ENCODE results near the gene BCAR1. TPM values are rescaled to one million over a fixed set of nuclear protein-coding genes. Genes with fewer than 3 reads are reported as not detected.

BCAR1 gene
- polyA plus RNA-seq, 1 donor (not counting 4 experiments of a cell fraction or from before 2014, with no cell fraction given), result 17.8 TPM

GRCh38 chr16:75256059-75256571 lies 4.7 kb upstream of the BCAR1 start:
- Histone ChIP-seq H3K4me2 (ENCODE audit: control insufficient read depth, extremely low read depth, insufficient read depth, low read depth, low read length) (no peak overlapping the region), H3K27me3 (ENCODE audit: control insufficient read depth, extremely low read depth, insufficient read depth, low read length) (no peaks in the 10 kb centered on the region), H3K27ac (ENCODE audit: control insufficient read depth, insufficient read depth, low read length) (no peak overlapping the region), H3K4me3 (ENCODE audit: control insufficient read depth in 2 of 3, extremely low read depth in 1 of 3, insufficient read depth in 2 of 3, low read depth in 1 of 3, low read length in 3 of 3) (no peak overlapping the region), H3K9me1 (ENCODE audit: control insufficient read depth, extremely low read depth, insufficient read depth, low read length) (peaks cover 8% of the 10 kb centered on the region), H3K9me3 (ENCODE audit: control insufficient read depth, low read depth, low read length) (no peaks in the 10 kb centered on the region), H3K79me2 (ENCODE audit: control insufficient read depth, insufficient read depth, low read length) (peaks cover 90% of the 10 kb centered on the region), H3K4me1 (ENCODE audit: control insufficient read depth, extremely low read depth, insufficient read depth, low read length) (peaks cover 63% of the 10 kb centered on the region), H2AFZ (ENCODE audit: control insufficient read depth, low read length) (no peak overlapping the region), H3K9ac (ENCODE audit: control insufficient read depth, extremely low read depth, insufficient read depth, low read length) (no peak overlapping the region), H4K20me1 (ENCODE audit: control insufficient read depth, extremely low read depth, insufficient read depth, low read length) (peaks cover 24% of the 10 kb centered on the region), H3K36me3 (ENCODE audit: control insufficient read depth in 2 of 2, extremely low read depth in 1 of 2, insufficient read depth in 2 of 2, low read length in 2 of 2) (peaks cover 1 to 6% of the 10 kb centered on the region in 2 experiments)
- dilution Hi-C loops (cut with MboI; ENCODE audit: extremely low pct_ligation_motif_present, low sequenced_read_pairs), result no loop called here
- DNase-seq (ENCODE audit: low read depth, low spot score) (no peak), FAIRE-seq (no peak)
- TF ChIP-seq, protein P1, sequence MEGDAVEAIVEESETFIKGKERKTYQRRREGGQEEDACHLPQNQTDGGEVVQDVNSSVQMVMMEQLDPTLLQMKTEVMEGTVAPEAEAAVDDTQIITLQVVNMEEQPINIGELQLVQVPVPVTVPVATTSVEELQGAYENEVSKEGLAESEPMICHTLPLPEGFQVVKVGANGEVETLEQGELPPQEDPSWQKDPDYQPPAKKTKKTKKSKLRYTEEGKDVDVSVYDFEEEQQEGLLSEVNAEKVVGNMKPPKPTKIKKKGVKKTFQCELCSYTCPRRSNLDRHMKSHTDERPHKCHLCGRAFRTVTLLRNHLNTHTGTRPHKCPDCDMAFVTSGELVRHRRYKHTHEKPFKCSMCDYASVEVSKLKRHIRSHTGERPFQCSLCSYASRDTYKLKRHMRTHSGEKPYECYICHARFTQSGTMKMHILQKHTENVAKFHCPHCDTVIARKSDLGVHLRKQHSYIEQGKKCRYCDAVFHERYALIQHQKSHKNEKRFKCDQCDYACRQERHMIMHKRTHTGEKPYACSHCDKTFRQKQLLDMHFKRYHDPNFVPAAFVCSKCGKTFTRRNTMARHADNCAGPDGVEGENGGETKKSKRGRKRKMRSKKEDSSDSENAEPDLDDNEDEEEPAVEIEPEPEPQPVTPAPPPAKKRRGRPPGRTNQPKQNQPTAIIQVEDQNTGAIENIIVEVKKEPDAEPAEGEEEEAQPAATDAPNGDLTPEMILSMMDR (optimal IDR thresholded peaks at IDR 0.05 in 1 of 3, IDR thresholded peaks at IDR 0.05 in 1 of 3, conservative IDR thresholded peaks at IDR 0.05 in 1 of 3; ENCODE audit: extremely low read depth in 1 of 3, insufficient read depth in 2 of 3, low read length in 3 of 3), result no peak
- TF ChIP-seq EZH2 (IDR thresholded peaks at IDR 0.05; ENCODE audit: low read length), result no peak

- H2AFZ ChIP-seq (ENCODE audit: control insufficient read depth, low read length), result no peak overlapping the region
- H4K20me1 ChIP-seq (ENCODE audit: control insufficient read depth, extremely low read depth, insufficient read depth, low read length), result peaks cover 24% of the 10 kb centered on the region
- dilution Hi-C loops (cut with MboI; ENCODE audit: extremely low pct_ligation_motif_present, low sequenced_read_pairs), result no loop called here
- H3K4me2 ChIP-seq (ENCODE audit: control insufficient read depth, extremely low read depth, insufficient read depth, low read depth, low read length), result peak overlapping the region; percentile 35
- peaks cover 0 to 6% of the 10 kb centered on the region in 2 experiments for H3K36me3 ChIP-seq (ENCODE audit: control insufficient read depth in 2 of 2, extremely low read depth in 1 of 2, insufficient read depth in 2 of 2, low read length in 2 of 2)
- no peaks in the 10 kb centered on the region for H3K27me3 ChIP-seq (ENCODE audit: control insufficient read depth, extremely low read depth, insufficient read depth, low read length)
- peak overlapping the region; percentile 25 for H3K9ac ChIP-seq (ENCODE audit: control insufficient read depth, extremely low read depth, insufficient read depth, low read length)
- no peak overlapping the region for H3K27ac ChIP-seq (ENCODE audit: control insufficient read depth, insufficient read depth, low read length)
- DNase-seq (ENCODE audit: low read depth, low spot score) (peak; percentile 92), FAIRE-seq (peak; percentile 74)
- no peaks in the 10 kb centered on the region for H3K9me3 ChIP-seq (ENCODE audit: control insufficient read depth, low read depth, low read length)
- peaks cover 92% of the 10 kb centered on the region for H3K79me2 ChIP-seq (ENCODE audit: control insufficient read depth, insufficient read depth, low read length)
- TF ChIP-seq, protein P1 (optimal IDR thresholded peaks at IDR 0.05 in 1 of 3, IDR thresholded peaks at IDR 0.05 in 1 of 3, conservative IDR thresholded peaks at IDR 0.05 in 1 of 3; ENCODE audit: extremely low read depth in 1 of 3, insufficient read depth in 2 of 3, low read length in 3 of 3), result no peak
- no peak for TF ChIP-seq EZH2 (IDR thresholded peaks at IDR 0.05; ENCODE audit: low read length)
- peaks cover 71% of the 10 kb centered on the region for H3K4me1 ChIP-seq (ENCODE audit: control insufficient read depth, extremely low read depth, insufficient read depth, low read length)
- H3K9me1 ChIP-seq (ENCODE audit: control insufficient read depth, extremely low read depth, insufficient read depth, low read length), result peaks cover 7% of the 10 kb centered on the region
- H3K4me3 ChIP-seq (ENCODE audit: control insufficient read depth in 2 of 3, extremely low read depth in 1 of 3, insufficient read depth in 2 of 3, low read depth in 1 of 3, low read length in 3 of 3), result no peak overlapping the region
Measured at GRCh38 chr16:75254359-75254837, 3.0 kb upstream of the BCAR1 start.

All from keratinocyte (primary cell).